ENCODE results near the gene TLE4.

DNA sequence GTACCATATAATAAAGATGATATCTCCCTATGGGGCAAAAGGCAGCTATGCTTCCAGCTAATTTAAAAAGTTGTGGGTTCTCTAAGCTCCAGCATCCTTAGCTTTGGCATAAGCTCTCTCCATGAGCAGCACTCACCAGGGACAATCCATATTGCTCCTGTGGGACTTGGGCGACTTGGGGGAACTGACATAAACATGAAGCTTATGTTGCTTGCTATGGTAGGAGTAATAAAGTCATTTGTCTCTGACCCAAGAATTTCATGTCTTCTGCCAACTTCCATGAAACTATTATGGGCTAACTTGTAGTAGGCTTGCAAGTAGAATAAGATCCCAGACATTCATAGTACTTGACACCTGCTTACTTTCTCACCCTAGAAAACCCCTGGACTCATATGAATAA, 36.2 kb upstream of the TLE4 start:
- TF ChIP-seq, protein P1, sequence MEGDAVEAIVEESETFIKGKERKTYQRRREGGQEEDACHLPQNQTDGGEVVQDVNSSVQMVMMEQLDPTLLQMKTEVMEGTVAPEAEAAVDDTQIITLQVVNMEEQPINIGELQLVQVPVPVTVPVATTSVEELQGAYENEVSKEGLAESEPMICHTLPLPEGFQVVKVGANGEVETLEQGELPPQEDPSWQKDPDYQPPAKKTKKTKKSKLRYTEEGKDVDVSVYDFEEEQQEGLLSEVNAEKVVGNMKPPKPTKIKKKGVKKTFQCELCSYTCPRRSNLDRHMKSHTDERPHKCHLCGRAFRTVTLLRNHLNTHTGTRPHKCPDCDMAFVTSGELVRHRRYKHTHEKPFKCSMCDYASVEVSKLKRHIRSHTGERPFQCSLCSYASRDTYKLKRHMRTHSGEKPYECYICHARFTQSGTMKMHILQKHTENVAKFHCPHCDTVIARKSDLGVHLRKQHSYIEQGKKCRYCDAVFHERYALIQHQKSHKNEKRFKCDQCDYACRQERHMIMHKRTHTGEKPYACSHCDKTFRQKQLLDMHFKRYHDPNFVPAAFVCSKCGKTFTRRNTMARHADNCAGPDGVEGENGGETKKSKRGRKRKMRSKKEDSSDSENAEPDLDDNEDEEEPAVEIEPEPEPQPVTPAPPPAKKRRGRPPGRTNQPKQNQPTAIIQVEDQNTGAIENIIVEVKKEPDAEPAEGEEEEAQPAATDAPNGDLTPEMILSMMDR (IDR thresholded peaks at IDR 0.05), result no peak
- TF ChIP-seq POLR2AphosphoS5 (IDR thresholded peaks at IDR 0.05), result no peak

All from breast epithelium (tissue), 3 donors.